Liver (tissue), 9 donors: ENCODE measurements around the gene TH. TPM values are rescaled to one million over a fixed set of nuclear protein-coding genes. Genes with fewer than 3 reads are reported as not detected.
A peak's percentile ranks its signal among the peaks of the same experiment; 100 is the strongest.

ENCODE experiments used
- DNase-seq: peaks from one replicate; pipeline ENCODE4 v3.0.0-alpha.2; 2017; ENCODE audit warnings: low spot score
- H3K27ac ChIP-seq, 2 donors: one replicate each; pipeline ENCODE4 v1.7.0; 2013; ENCODE audit warnings: inconsistent platforms in 2 of 2, low read length in 2 of 2, control low read depth in 1 of 2, low read depth in 1 of 2, mild to moderate bottlenecking in 1 of 2
- H3K27me3 ChIP-seq, 4 donors: one replicate each; pipeline versions ENCODE4 v1.6.1 to v1.7.0; 2013; ENCODE audit warnings: low read length in 3 of 4, inconsistent platforms in 1 of 4, mild to moderate bottlenecking in 1 of 4, moderate library complexity in 1 of 4; ENCODE audit not compliant: control insufficient read depth in 4 of 4, insufficient read depth in 4 of 4
- H3K36me3 ChIP-seq, 4 donors: one replicate each; pipeline versions ENCODE4 v1.6.1 to v1.7.0; 2013; ENCODE audit warnings: low read length in 3 of 4, mild to moderate bottlenecking in 3 of 4, low read depth in 1 of 4, moderate library complexity in 1 of 4; ENCODE audit not compliant: control insufficient read depth in 4 of 4, insufficient read depth in 3 of 4
- H3K4me1 ChIP-seq, 4 donors: one replicate each; pipeline versions ENCODE4 v1.6.1 to v1.7.0; 2013; ENCODE audit warnings: low read length in 3 of 4, mild to moderate bottlenecking in 3 of 4, moderate library complexity in 1 of 4; ENCODE audit not compliant: control insufficient read depth in 4 of 4, insufficient read depth in 4 of 4
- H3K4me3 ChIP-seq, 3 donors: one replicate each; pipeline versions ENCODE4 v1.6.1 to v1.7.0; 2013; ENCODE audit warnings: low read length in 3 of 3, control low read depth in 1 of 3, low read depth in 1 of 3, mild to moderate bottlenecking in 1 of 3
- H3K9ac ChIP-seq, 2 donors: one replicate each; pipeline ENCODE4 v1.7.0; 2013; ENCODE audit warnings: low read length in 2 of 2, mild to moderate bottlenecking in 2 of 2, moderate library complexity in 2 of 2, control low read depth in 1 of 2, low read depth in 1 of 2
- H3K9me3 ChIP-seq, 4 donors: one replicate each; pipeline versions ENCODE4 v1.6.1 to v1.7.0; 2013; ENCODE audit warnings: low read length in 3 of 4; ENCODE audit not compliant: control insufficient read depth in 4 of 4
- ATF3 ChIP-seq: IDR thresholded peaks from 2 replicates; pipeline ENCODE4 v1.6.1; 2016; ENCODE audit warnings: antibody characterized with exemption
- EGR1 ChIP-seq, 2 donors: IDR thresholded peaks; 2 replicates each; pipeline ENCODE4 v1.6.1; 2016 to 2018; ENCODE audit warnings: antibody characterized with exemption in 2 of 2, low read depth in 2 of 2
- FOXA1 ChIP-seq: IDR thresholded peaks from 2 replicates; pipeline ENCODE4 v1.6.1; 2016; ENCODE audit warnings: antibody characterized with exemption
- FOXA2 ChIP-seq: IDR thresholded peaks from 2 replicates; pipeline ENCODE4 v1.6.1; 2016; ENCODE audit warnings: antibody characterized with exemption
- GABPA ChIP-seq, 2 donors: IDR thresholded peaks in 1 of 2; conservative IDR thresholded peaks in 1 of 2; 2 replicates each; pipeline ENCODE4 v1.6.1; 2016; ENCODE audit warnings: antibody characterized with exemption in 2 of 2, mild to moderate bottlenecking in 1 of 2, moderate library complexity in 1 of 2
- HNF4A ChIP-seq, 2 donors: conservative IDR thresholded peaks; 2 replicates each; pipeline ENCODE4 v1.6.1; 2016; ENCODE audit warnings: antibody characterized with exemption in 2 of 2, mild to moderate bottlenecking in 2 of 2
- HNF4G ChIP-seq: IDR thresholded peaks from 2 replicates; pipeline ENCODE4 v1.6.1; 2016; ENCODE audit warnings: antibody characterized with exemption
- JUND ChIP-seq, 2 donors: IDR thresholded peaks; 2 replicates each; pipeline ENCODE4 v1.6.1; 2016; ENCODE audit warnings: antibody characterized with exemption in 2 of 2
- MAX ChIP-seq: IDR thresholded peaks from 2 replicates; pipeline ENCODE4 v1.6.1; 2016; ENCODE audit warnings: antibody characterized with exemption
- NR2F2 ChIP-seq: IDR thresholded peaks from 2 replicates; pipeline ENCODE4 v1.6.1; 2016; ENCODE audit warnings: antibody characterized with exemption
- RAD21 ChIP-seq, 2 donors: IDR thresholded peaks; 2 replicates each; pipeline ENCODE4 v1.6.1; 2016; ENCODE audit warnings: antibody characterized with exemption in 2 of 2, mild to moderate bottlenecking in 2 of 2
- RXRA ChIP-seq, 2 donors: IDR thresholded peaks; 2 replicates each; pipeline ENCODE4 v1.6.1; 2017 to 2018; ENCODE audit warnings: antibody characterized with exemption in 2 of 2, mild to moderate bottlenecking in 1 of 2
- SP1 ChIP-seq: IDR thresholded peaks from 2 replicates; pipeline ENCODE4 v1.6.1; 2018; ENCODE audit warnings: antibody characterized with exemption, mild to moderate bottlenecking
- TAF1 ChIP-seq: conservative IDR thresholded peaks from 2 replicates; pipeline ENCODE4 v1.6.1; 2016; ENCODE audit warnings: antibody characterized with exemption, mild to moderate bottlenecking
- YY1 ChIP-seq: IDR thresholded peaks from 2 replicates; pipeline ENCODE4 v1.6.1; 2016; ENCODE audit warnings: antibody characterized with exemption, mild to moderate bottlenecking
- ZBTB33 ChIP-seq: IDR thresholded peaks from 2 replicates; pipeline ENCODE4 v1.6.1; 2016; ENCODE audit warnings: antibody characterized with exemption
- WGBS: extraction: QIAGEN DNeasy Blood & Tissue Kit; methylation state at CpG from one replicate; pipeline ENCODE4 v1.1.7; 2013; 5-methylcytosine and 5-hydroxymethylcytosine counted together
- polyA plus RNA-seq, 2 donors: library from polyadenylated mRNA; stranded (reverse) in 1 of 2; unstranded in 1 of 2; fragments of 200-250 nt in 1 of 2; fragments of >200 nt in 1 of 2; fragmentation: Nextera tagmentation in 1 of 2; extraction: Ambion mirVana in 1 of 2; gene quantifications; one replicate each; pipeline versions ENCODE4 v1.2.1 to v1.2.3, GENCODE V29; 2013 to 2015
- total RNA-seq, 2 donors: library from RNA; depleted of rRNA; stranded (reverse); fragments of >200 nt; gene quantifications; one replicate each; pipeline ENCODE4 v1.2.3, GENCODE V29; 2014
- TF ChIP-seq, protein P1 (sequence below): fragments of 150-350 bp; IDR thresholded peaks from 2 replicates; pipeline ENCODE4 v1.5.1; 2017; ENCODE audit warnings: improper control_type of control experiment, low read depth, low read length; ENCODE audit not compliant: missing input control
- TF ChIP-seq, protein P2 (sequence below): IDR thresholded peaks from 2 replicates; pipeline ENCODE4 v1.6.1; 2016; ENCODE audit warnings: antibody characterized with exemption, mild to moderate bottlenecking
- donor health status: healthy.
- donor health status: healthy.
- donor health status: healthy.
- donor health status: healthy.
- donor health status: healthy.

Gene TH
- total and polyA plus RNA-seq, 4 donors, result 0.13 to 0.24 TPM; not detected in 2

DNA sequence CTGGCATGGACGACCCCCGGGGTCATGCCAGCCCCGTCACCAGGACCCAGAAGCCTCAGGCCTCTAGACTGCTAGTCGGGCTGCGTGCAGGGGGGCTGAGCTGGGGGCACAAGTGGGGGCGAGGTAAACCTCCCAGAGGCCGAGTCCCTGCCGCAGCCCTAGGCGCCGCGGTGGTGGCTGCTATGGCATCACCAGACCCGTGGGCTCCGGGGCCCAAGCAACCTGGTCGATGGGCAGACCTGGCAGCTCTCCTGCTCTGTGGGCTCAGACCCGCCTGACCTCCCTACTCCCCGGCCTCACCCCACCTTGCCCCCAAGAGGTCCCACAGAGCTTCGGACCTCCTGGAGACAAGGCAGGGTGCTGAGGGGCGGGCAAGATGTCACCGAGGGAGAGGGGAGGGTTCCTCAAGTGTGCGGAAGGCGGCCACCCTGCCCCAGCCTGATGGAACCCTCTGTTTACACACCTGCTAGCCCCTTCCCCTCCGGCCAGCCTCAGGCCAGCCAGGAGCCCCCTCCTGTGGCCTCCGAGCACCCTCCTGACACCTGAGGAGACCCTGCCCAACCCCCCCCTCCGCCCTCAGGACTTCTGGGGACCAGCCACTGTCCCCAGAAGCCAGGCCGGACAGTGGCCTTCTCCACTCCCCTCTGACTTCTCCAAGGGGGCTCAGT lies 41.8 kb downstream of the TH start:
- Histone ChIP-seq H3K36me3 (peaks cover 5 to 30% (median 22%) of the 10 kb centered on the region in 4 donors), H3K27me3 (no peaks in the 10 kb centered on the region), H3K9me3 (no peaks in the 10 kb centered on the region), H3K27ac (no peak overlapping the region), H3K4me1 (peaks cover 0 to 21% (median 11%) of the 10 kb centered on the region in 4 donors), H3K4me3 (no peak overlapping the region), H3K9ac (no peak overlapping the region)
- WGBS, result 93% methylated on average over 25 of the region's 25 CpGs
- peak; percentile 67 for DNase-seq
- TF ChIP-seq GABPA (IDR thresholded peaks at IDR 0.05 in 1 of 2, conservative IDR thresholded peaks at IDR 0.05 in 1 of 2) (no peak), FOXA2 (no peak), RAD21 (IDR thresholded peaks at IDR 0.05) (no peak), YY1 (no peak), FOXA1 (no peak), EGR1 (IDR thresholded peaks at IDR 0.05; ENCODE audit: low read depth in 2 of 2) (no peak)
- TF ChIP-seq, protein P1, sequence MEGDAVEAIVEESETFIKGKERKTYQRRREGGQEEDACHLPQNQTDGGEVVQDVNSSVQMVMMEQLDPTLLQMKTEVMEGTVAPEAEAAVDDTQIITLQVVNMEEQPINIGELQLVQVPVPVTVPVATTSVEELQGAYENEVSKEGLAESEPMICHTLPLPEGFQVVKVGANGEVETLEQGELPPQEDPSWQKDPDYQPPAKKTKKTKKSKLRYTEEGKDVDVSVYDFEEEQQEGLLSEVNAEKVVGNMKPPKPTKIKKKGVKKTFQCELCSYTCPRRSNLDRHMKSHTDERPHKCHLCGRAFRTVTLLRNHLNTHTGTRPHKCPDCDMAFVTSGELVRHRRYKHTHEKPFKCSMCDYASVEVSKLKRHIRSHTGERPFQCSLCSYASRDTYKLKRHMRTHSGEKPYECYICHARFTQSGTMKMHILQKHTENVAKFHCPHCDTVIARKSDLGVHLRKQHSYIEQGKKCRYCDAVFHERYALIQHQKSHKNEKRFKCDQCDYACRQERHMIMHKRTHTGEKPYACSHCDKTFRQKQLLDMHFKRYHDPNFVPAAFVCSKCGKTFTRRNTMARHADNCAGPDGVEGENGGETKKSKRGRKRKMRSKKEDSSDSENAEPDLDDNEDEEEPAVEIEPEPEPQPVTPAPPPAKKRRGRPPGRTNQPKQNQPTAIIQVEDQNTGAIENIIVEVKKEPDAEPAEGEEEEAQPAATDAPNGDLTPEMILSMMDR, result no peak

DNA sequence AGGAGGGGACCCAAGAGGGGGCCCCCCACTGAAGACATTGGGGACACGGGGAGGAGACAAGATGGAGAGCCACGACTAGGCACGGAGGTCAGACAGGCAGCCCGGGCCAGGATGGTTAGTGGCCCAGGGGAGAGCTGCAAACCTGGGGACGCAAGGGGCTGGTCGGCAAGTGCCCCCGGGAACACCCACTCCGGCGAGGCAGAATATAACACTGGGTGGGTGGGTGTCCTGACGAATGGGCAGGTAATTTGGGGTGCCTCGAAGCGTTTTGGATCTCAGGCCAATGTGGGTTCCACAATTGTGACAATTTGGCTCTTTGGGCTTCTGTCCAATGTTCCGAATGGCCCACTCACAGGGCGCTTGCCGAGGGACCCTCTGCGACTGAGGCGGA lies 42.3 kb downstream of the TH start:
- Histone ChIP-seq H3K9ac (no peak overlapping the region), H3K4me3 (no peak overlapping the region), H3K27ac (no peak overlapping the region), H3K9me3 (no peaks in the 10 kb centered on the region), H3K4me1 (peaks cover 0 to 16% (median 9%) of the 10 kb centered on the region in 4 donors), H3K36me3 (peaks cover 5 to 26% (median 21%) of the 10 kb centered on the region in 4 donors), H3K27me3 (no peaks in the 10 kb centered on the region)
- no peak for TF ChIP-seq TAF1
- TF ChIP-seq RXRA (IDR thresholded peaks at IDR 0.05), result no peak
- no peak for TF ChIP-seq FOXA2
- peak; percentile 61 for DNase-seq
- WGBS, result 90% methylated on average over 17 of the region's 17 CpGs

- no peak overlapping the region for H3K4me3 ChIP-seq
- TF ChIP-seq EGR1 (IDR thresholded peaks at IDR 0.05; ENCODE audit: low read depth in 2 of 2) (no peak), MAX (no peak), NR2F2 (no peak), HNF4A (conservative IDR thresholded peaks at IDR 0.05) (no peak), FOXA1 (no peak), ZBTB33 (no peak), SP1 (no peak), HNF4G (no peak), JUND (IDR thresholded peaks at IDR 0.05) (no peak), YY1 (no peak), ATF3 (no peak)
- TF ChIP-seq, protein P2, sequence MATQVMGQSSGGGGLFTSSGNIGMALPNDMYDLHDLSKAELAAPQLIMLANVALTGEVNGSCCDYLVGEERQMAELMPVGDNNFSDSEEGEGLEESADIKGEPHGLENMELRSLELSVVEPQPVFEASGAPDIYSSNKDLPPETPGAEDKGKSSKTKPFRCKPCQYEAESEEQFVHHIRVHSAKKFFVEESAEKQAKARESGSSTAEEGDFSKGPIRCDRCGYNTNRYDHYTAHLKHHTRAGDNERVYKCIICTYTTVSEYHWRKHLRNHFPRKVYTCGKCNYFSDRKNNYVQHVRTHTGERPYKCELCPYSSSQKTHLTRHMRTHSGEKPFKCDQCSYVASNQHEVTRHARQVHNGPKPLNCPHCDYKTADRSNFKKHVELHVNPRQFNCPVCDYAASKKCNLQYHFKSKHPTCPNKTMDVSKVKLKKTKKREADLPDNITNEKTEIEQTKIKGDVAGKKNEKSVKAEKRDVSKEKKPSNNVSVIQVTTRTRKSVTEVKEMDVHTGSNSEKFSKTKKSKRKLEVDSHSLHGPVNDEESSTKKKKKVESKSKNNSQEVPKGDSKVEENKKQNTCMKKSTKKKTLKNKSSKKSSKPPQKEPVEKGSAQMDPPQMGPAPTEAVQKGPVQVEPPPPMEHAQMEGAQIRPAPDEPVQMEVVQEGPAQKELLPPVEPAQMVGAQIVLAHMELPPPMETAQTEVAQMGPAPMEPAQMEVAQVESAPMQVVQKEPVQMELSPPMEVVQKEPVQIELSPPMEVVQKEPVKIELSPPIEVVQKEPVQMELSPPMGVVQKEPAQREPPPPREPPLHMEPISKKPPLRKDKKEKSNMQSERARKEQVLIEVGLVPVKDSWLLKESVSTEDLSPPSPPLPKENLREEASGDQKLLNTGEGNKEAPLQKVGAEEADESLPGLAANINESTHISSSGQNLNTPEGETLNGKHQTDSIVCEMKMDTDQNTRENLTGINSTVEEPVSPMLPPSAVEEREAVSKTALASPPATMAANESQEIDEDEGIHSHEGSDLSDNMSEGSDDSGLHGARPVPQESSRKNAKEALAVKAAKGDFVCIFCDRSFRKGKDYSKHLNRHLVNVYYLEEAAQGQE, result no peak
- H3K9ac ChIP-seq, result no peak overlapping the region
- DNase-seq, result peak; percentile 52
- no peaks in the 10 kb centered on the region for H3K9me3 ChIP-seq
- H3K27ac ChIP-seq, result no peak overlapping the region
- peaks cover 0 to 10% (median 5%) of the 10 kb centered on the region in 4 donors for H3K4me1 ChIP-seq
- no peaks in the 10 kb centered on the region for H3K27me3 ChIP-seq
- 86% methylated on average over 12 of the region's 12 CpGs for WGBS
- peaks cover 5 to 20% (median 19%) of the 10 kb centered on the region in 4 donors for H3K36me3 ChIP-seq
Measured at GRCh38 chr11:2128511-2129307, 42.9 kb downstream of the TH start.
